Measurements from ENCODE around the gene TRPT1. TPM values are rescaled to one million over a fixed set of nuclear protein-coding genes. Genes with fewer than 3 reads are reported as not detected.

TRPT1 gene
- total and polyA plus RNA-seq, 2 of the 4 experiments (the other 2 are of a cell fraction) = 63.2 to 81.9 TPM

DNA sequence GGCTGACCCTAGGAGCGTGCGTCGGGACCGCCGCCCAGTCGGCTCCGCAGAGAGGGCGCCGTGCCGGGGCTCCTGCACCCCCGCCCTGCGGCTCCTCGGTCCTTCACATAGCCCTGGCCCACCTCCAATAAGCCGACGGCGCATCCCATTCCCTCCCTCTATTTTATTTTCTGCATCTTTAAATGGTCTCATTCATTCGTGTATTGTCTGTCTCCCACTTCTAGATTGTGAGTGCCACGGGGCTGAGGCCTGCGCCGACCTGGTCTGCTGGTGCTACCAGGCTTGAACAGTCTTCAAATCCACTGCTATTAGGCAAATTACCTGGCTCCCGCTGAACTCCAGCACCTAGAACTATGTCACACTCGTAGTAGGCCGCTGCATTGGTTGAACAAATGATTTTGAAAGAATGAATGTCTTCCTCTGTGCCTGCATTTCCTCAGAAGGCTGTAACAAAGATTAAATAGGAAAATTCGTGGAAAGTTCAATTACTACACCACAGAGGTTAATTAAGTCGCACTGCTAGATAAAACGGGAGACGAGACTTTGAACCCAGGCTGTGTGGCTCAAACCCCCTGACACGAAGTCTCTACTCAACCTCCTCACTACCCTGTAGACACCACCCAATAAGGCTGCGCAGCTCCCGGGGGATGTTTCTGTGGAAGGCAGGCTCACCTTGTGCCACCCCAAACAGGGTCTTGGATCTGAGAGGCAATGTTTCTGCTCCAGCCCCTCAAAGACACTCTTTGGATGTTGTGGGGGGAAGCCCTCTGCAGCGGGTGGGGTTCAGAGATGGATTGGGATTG is 21.9 kb upstream of the TRPT1 start:
- Histone ChIP-seq H3K36me3 (ENCODE audit: control insufficient read depth, insufficient read depth, low read length) (peaks cover 10% of the 10 kb centered on the region), H3K9me1 (ENCODE audit: insufficient read depth, low read length) (no peaks in the 10 kb centered on the region), H4K20me1 (ENCODE audit: insufficient read depth, low read length) (peaks cover 22% of the 10 kb centered on the region), H3K14ac (replicated peaks; ENCODE audit: low read depth, low read length) (no peak overlapping the region), H4K8ac (ENCODE audit: low read depth in 2 of 2, low read length in 2 of 2) (peak overlapping the region; percentile 91 to 99), H3K23ac (ENCODE audit: low read depth, low read length) (0 out of 2 replicates have a peak overlapping the region, but pooled peaks have one; percentile 22), H2AK9ac (replicated peaks; ENCODE audit: low read depth, low read length, poor library complexity) (peak overlapping the region; percentile 93), H2BK20ac (ENCODE audit: low read depth, low read length) (no peak overlapping the region), H4K91ac (ENCODE audit: insufficient read depth, low read depth, low read length) (peak overlapping the region; percentile 58; the same call in 1 of the 2 replicates), H3K18ac (ENCODE audit: low read depth, low read length) (no peak overlapping the region), H2BK120ac (ENCODE audit: low read depth, low read length) (no peak overlapping the region), H2AFZ (replicated peaks; ENCODE audit: low read length, poor library complexity) (peak overlapping the region; percentile 92), H3K4me3 (ENCODE audit: insufficient read depth, low read depth, low read length) (peak overlapping the region; percentile 24), H2BK5ac (ENCODE audit: low read depth, low read length, poor library complexity, severe bottlenecking) (peak overlapping the region; percentile 6), H3K9ac (ENCODE audit: low read depth, low read length) (peak overlapping the region; percentile 39), H3K56ac (ENCODE audit: extremely low read depth, insufficient read depth, low read length) (no peak overlapping the region), H3K4me1 (ENCODE audit: control insufficient read depth, insufficient read depth, low read length) (peaks cover 11% of the 10 kb centered on the region), H3K4me2 (ENCODE audit: low read depth, low read length) (peak overlapping the region; percentile 76), H4K5ac (ENCODE audit: low read depth, low read length) (peak overlapping the region; percentile 80), H3K79me1 (ENCODE audit: low read depth in 1 of 2, low read length in 2 of 2) (peaks cover 3 to 36% of the 10 kb centered on the region in 2 experiments; a peak in 3 of 4 replicates), H3K4ac (ENCODE audit: low read depth, low read length) (peak overlapping the region; percentile 67), H2AK5ac (ENCODE audit: low read depth, low read length) (peak overlapping the region; percentile 91), H2BK15ac (ENCODE audit: low read depth, low read length) (no peak overlapping the region), H3K27me3 (ENCODE audit: control insufficient read depth, insufficient read depth, low read length) (no peaks in the 10 kb centered on the region), H3K9me3 (ENCODE audit: control insufficient read depth, insufficient read depth, low read length) (no peaks in the 10 kb centered on the region), H3K27ac (ENCODE audit: insufficient read depth, low read length) (no peak overlapping the region; the same call in 1 of the 2 replicates)
- ATAC-seq (ENCODE audit: low read depth) (no peak), DNase-seq (no peak)
- no peak for TF ChIP-seq RAD21 (IDR thresholded peaks at IDR 0.05; ENCODE audit: low read length)
- no peak for TF ChIP-seq SMC3 (IDR thresholded peaks at IDR 0.05; ENCODE audit: low read depth, low read length)
- TF ChIP-seq RFX5 (IDR thresholded peaks at IDR 0.05; ENCODE audit: low read depth, low read length) = no peak
- no peak for TF ChIP-seq CHD1 (IDR thresholded peaks at IDR 0.05; ENCODE audit: low read depth, low read length)
- dilution Hi-C loops (cut with HindIII; ENCODE audit: low sequenced_read_pairs, unreplicated experiment) (no loop called here), in situ Hi-C loops (cut with MboI; ENCODE audit: low sequenced_read_pairs) (no loop called here), intact Hi-C loops (cut with micrococcal nuclease) (no loop called here)
- WGBS, 2 experiments (ENCODE audit: extremely low coverage in 2 of 2, insufficient read length in 1 of 2) = 39% methylated on average over 9 of the region's 31 CpGs; no CpG with 5 or more reads in 1 of the 2 experiments
- no TSS peak for BruUV-seq (replicated peaks)
- ChIA-PET CTCF (no interaction called here), POLR2A (ENCODE audit: unreplicated experiment) (no interaction called here)

Measured in IMR-90 (cell line).